Stimulated activated CD8-positive, alpha-beta memory T cell treated with anti-CD3 and anti-CD28 coated beads, Interleukin-4, amount 100 ng/mL, for 4 hours (primary cell): Measurements from ENCODE around the gene MVB12B.

ENCODE experiments used
- DNase-seq, 2 donors: peaks; one replicate each; pipeline ENCODE4 v3.0.0-alpha.2; 2020; ENCODE audit warnings: low read depth in 2 of 2, low spot score in 1 of 2

Gene MVB12B

GRCh38 chr9:126302730-126303129, 23.9 kb upstream of the MVB12B start:
- DNase-seq, result no peak

GRCh38 chr9:126303488-126303887, 23.1 kb upstream of the MVB12B start:
- no peak for DNase-seq

GRCh38 chr9:126304207-126304970, 22.2 kb upstream of the MVB12B start:
- no peak for DNase-seq

GRCh38 chr9:126304971-126305320, 21.7 kb upstream of the MVB12B start:
- DNase-seq, result no peak

GRCh38 chr9:126306071-126306647, 20.5 kb upstream of the MVB12B start:
- DNase-seq, result no peak

GRCh38 chr9:126307322-126308061, 19.1 kb upstream of the MVB12B start:
- DNase-seq, result no peak

- DNase-seq, result no peak
Measured at GRCh38 chr9:126309427-126310189, 17.0 kb upstream of the MVB12B start.

- DNase-seq, result no peak
Measured at GRCh38 chr9:126312584-126313551, 13.8 kb upstream of the MVB12B start.

- DNase-seq, result no peak
Measured at GRCh38 chr9:126316085-126316655, 10.5 kb upstream of the MVB12B start.

- DNase-seq, result no peak
Measured at GRCh38 chr9:126317513-126317912, 9.1 kb upstream of the MVB12B start.

GRCh38 chr9:126318858-126319257, 7.8 kb upstream of the MVB12B start:
- DNase-seq, result no peak

GRCh38 chr9:126319671-126320070, 7.0 kb upstream of the MVB12B start:
- no peak for DNase-seq

GRCh38 chr9:126320158-126320922, 6.3 kb upstream of the MVB12B start:
- DNase-seq, result no peak

GRCh38 chr9:126321742-126322141, 4.9 kb upstream of the MVB12B start:
- no peak for DNase-seq

GRCh38 chr9:126325821-126326220, 808 bp upstream of the MVB12B start:
- no peak for DNase-seq

GRCh38 chr9:126327006-126327713, 531 bp downstream of the MVB12B start:
- no peak for DNase-seq

- DNase-seq, result no peak
Measured at GRCh38 chr9:126327714-126328185, 1.1 kb downstream of the MVB12B start.

GRCh38 chr9:126328407-126328806, 1.8 kb downstream of the MVB12B start:
- no peak for DNase-seq
